SU-DHL-6 (cell line): ENCODE measurements around the gene NFKBIZ.

Experiments used
- EZH2phosphoT487 ChIP-seq: fragments of 200-600 bp; sonication (generic), shearing (Covaris generic); conservative IDR thresholded peaks from 2 replicates; pipeline ENCODE4 v1.6.1; 2018; ENCODE audit warnings: mild to moderate bottlenecking, antibody characterized with exemption, low read length, moderate library complexity, mixed read lengths
- TF ChIP-seq, protein P1 (sequence below): fragments of 200-600 bp; sonication (generic); IDR thresholded peaks from one replicate; pipeline ENCODE4 v1.5.1; 2017; ENCODE audit warnings: antibody characterized with exemption, mild to moderate bottlenecking, low read length, moderate library complexity; ENCODE audit not compliant: insufficient read depth, poor library complexity, severe bottlenecking

DNA sequence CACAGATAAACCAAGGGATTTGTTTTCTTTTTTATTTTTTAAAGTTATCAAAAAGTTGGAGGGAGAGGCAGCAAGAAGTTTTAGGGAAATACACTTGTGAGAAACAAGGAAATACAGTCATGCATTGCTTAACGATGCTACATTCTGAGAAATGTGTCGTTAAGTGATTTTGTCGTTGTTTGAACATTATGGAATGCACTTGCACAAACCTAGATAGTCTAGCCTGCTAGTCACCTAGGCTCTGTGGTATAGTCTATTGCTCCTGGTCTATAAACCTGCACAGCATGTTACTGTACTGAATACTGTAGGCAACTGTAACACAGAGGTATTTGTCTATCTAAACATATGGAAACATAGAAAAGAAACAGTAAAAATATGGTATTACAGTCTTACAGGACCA, 2.0 kb upstream of the NFKBIZ start:
- TF ChIP-seq, protein P1, sequence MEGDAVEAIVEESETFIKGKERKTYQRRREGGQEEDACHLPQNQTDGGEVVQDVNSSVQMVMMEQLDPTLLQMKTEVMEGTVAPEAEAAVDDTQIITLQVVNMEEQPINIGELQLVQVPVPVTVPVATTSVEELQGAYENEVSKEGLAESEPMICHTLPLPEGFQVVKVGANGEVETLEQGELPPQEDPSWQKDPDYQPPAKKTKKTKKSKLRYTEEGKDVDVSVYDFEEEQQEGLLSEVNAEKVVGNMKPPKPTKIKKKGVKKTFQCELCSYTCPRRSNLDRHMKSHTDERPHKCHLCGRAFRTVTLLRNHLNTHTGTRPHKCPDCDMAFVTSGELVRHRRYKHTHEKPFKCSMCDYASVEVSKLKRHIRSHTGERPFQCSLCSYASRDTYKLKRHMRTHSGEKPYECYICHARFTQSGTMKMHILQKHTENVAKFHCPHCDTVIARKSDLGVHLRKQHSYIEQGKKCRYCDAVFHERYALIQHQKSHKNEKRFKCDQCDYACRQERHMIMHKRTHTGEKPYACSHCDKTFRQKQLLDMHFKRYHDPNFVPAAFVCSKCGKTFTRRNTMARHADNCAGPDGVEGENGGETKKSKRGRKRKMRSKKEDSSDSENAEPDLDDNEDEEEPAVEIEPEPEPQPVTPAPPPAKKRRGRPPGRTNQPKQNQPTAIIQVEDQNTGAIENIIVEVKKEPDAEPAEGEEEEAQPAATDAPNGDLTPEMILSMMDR: no peak
- TF ChIP-seq EZH2phosphoT487: no peak
